IMR-90 (cell line): ENCODE results near the gene STAC2. TPM values are rescaled to one million over a fixed set of nuclear protein-coding genes. Genes with fewer than 3 reads are reported as not detected.

Experiments used
- ATAC-seq: fragments of 200-7000 bp; cut with Tn5 transposase; 2 replicates; pipeline ENCODE4 v1.9.1; 2020; ENCODE audit warnings: low read depth, mild to moderate bottlenecking, moderate library complexity
- BruUV-seq: library from RNA; stranded (reverse); fragments of 400-500 nt; replicated peaks from 2 replicates; lab custom pipeline; 2021; lab: Mats Ljungman, UMichigan
- CTCF ChIA-PET: fragments of 300-600 bp; formaldehyde crosslinking; extraction: SDS; loops from one replicate; lab custom pipeline; 2021; ENCODE audit warnings: antibody characterized with exemption; lab: Yijun Ruan, JAX
- POLR2A ChIA-PET: fragments of 300-600 bp; sonication (Branson Sonifier 250); formaldehyde crosslinking; loops from one replicate; lab custom pipeline; 2022; ENCODE audit warnings: antibody characterized with exemption; ENCODE audit not compliant: unreplicated experiment; lab: Charles Lee
- DNase-seq: peaks from one replicate; pipeline ENCODE4 v3.0.0; 2013
- H2AFZ ChIP-seq: replicated peaks from 2 replicates; pipeline ENCODE3; 2013; ENCODE audit warnings: low read length, mild to moderate bottlenecking; ENCODE audit not compliant: poor library complexity
- H2AK5ac ChIP-seq: 2 replicates; pipeline ENCODE4 v1.6.1; 2013; ENCODE audit warnings: low read depth, low read length, inconsistent platforms
- H2AK9ac ChIP-seq: replicated peaks from 2 replicates; pipeline ENCODE3; 2013; ENCODE audit warnings: mild to moderate bottlenecking, low read depth, low read length, moderate library complexity; ENCODE audit not compliant: poor library complexity
- H2BK120ac ChIP-seq: 2 replicates; pipeline ENCODE4 v1.6.1; 2013; ENCODE audit warnings: low read depth, low read length, inconsistent platforms
- H2BK15ac ChIP-seq: 3 replicates; pipeline ENCODE4 v1.6.1; 2013; ENCODE audit warnings: low read depth, low read length, inconsistent platforms
- H2BK20ac ChIP-seq: 2 replicates; pipeline ENCODE4 v1.6.1; 2013; ENCODE audit warnings: low read depth, mild to moderate bottlenecking, inconsistent platforms, low read length, moderate library complexity
- H2BK5ac ChIP-seq: 2 replicates; pipeline ENCODE4 v1.6.1; 2013; ENCODE audit warnings: mild to moderate bottlenecking, low read depth, low read length, inconsistent platforms; ENCODE audit not compliant: poor library complexity, severe bottlenecking
- H3K14ac ChIP-seq: replicated peaks from 2 replicates; pipeline ENCODE4 v1.6.1; 2013; ENCODE audit warnings: low read depth, low read length, inconsistent platforms
- H3K18ac ChIP-seq: 2 replicates; pipeline ENCODE4 v1.6.1; 2013; ENCODE audit warnings: low read depth, low read length, control low read depth
- H3K23ac ChIP-seq: 2 replicates; pipeline ENCODE4 v1.6.1; 2013; ENCODE audit warnings: low read depth, low read length, inconsistent platforms
- H3K27ac ChIP-seq: 2 replicates; pipeline ENCODE4 v1.5.1; 2013; ENCODE audit warnings: mild to moderate bottlenecking, control low read depth, low read length; ENCODE audit not compliant: insufficient read depth
- H3K27me3 ChIP-seq: 2 replicates; pipeline ENCODE4 v1.6.1; 2013; ENCODE audit warnings: low read length; ENCODE audit not compliant: control insufficient read depth, insufficient read depth
- H3K36me3 ChIP-seq: 2 replicates; pipeline ENCODE4 v1.6.1; 2013; ENCODE audit warnings: low read length, mixed read lengths; ENCODE audit not compliant: control insufficient read depth, insufficient read depth
- H3K4ac ChIP-seq: 2 replicates; pipeline ENCODE4 v1.6.1; 2013; ENCODE audit warnings: low read depth, low read length, inconsistent platforms
- H3K4me1 ChIP-seq: 2 replicates; pipeline ENCODE4 v1.6.1; 2013; ENCODE audit warnings: low read length, mixed read lengths; ENCODE audit not compliant: control insufficient read depth, insufficient read depth
- H3K4me2 ChIP-seq: 2 replicates; pipeline ENCODE4 v1.6.1; 2013; ENCODE audit warnings: low read depth, mild to moderate bottlenecking, control low read depth, low read length, moderate library complexity
- H3K4me3 ChIP-seq: 2 replicates; pipeline ENCODE4 v1.5.1; 2013; ENCODE audit warnings: low read depth, mild to moderate bottlenecking, control low read depth, low read length, moderate library complexity; ENCODE audit not compliant: insufficient read depth
- H3K56ac ChIP-seq: 2 replicates; pipeline ENCODE4 v1.6.1; 2013; ENCODE audit warnings: low read length, inconsistent platforms; ENCODE audit not compliant: insufficient read depth; ENCODE audit errors: extremely low read depth
- H3K79me1 ChIP-seq, 2 experiments: 2 replicates each; pipeline ENCODE4 v1.6.1; 2013; ENCODE audit warnings: low read length in 2 of 2, inconsistent platforms in 1 of 2, low read depth in 1 of 2
- H3K9ac ChIP-seq: 2 replicates; pipeline ENCODE4 v1.6.1; 2013; ENCODE audit warnings: low read depth, low read length, control low read depth
- H3K9me1 ChIP-seq: 2 replicates; pipeline ENCODE4 v1.6.1; 2013; ENCODE audit warnings: low read length, inconsistent platforms; ENCODE audit not compliant: insufficient read depth
- H3K9me3 ChIP-seq: 2 replicates; pipeline ENCODE4 v1.6.1; 2013; ENCODE audit warnings: low read length; ENCODE audit not compliant: control insufficient read depth, insufficient read depth
- H4K20me1 ChIP-seq: 2 replicates; pipeline ENCODE4 v1.6.1; 2013; ENCODE audit warnings: low read length, inconsistent platforms; ENCODE audit not compliant: insufficient read depth
- H4K5ac ChIP-seq: 2 replicates; pipeline ENCODE4 v1.6.1; 2013; ENCODE audit warnings: mild to moderate bottlenecking, low read depth, low read length, control low read depth
- H4K8ac ChIP-seq, 2 experiments: 2 replicates each; pipeline ENCODE4 v1.6.1; 2013; ENCODE audit warnings: low read depth in 2 of 2, low read length in 2 of 2, control low read depth in 1 of 2, inconsistent platforms in 1 of 2
- H4K91ac ChIP-seq: 2 replicates; pipeline ENCODE4 v1.6.1; 2013; ENCODE audit warnings: low read depth, low read length, inconsistent platforms; ENCODE audit not compliant: insufficient read depth
- BHLHE40 ChIP-seq: fragments of 150-350 bp; IDR thresholded peaks from 2 replicates; pipeline ENCODE4 v1.6.1; 2016; ENCODE audit warnings: mild to moderate bottlenecking, low read depth, low read length
- CEBPB ChIP-seq: IDR thresholded peaks from 2 replicates; pipeline ENCODE4 v1.6.1; 2012; ENCODE audit warnings: low read depth, low read length, improper control_type of control experiment
- CHD1 ChIP-seq: IDR thresholded peaks from 2 replicates; pipeline ENCODE4 v1.6.1; 2012; ENCODE audit warnings: low read depth, low read length, improper control_type of control experiment
- CTCF ChIP-seq: conservative IDR thresholded peaks from 2 replicates; pipeline ENCODE4 v1.5.1; 2012; ENCODE audit warnings: mild to moderate bottlenecking, low read depth, low read length, improper control_type of control experiment
- ELK1 ChIP-seq: fragments of 150-350 bp; IDR thresholded peaks from 2 replicates; pipeline ENCODE4 v1.6.1; 2016; ENCODE audit warnings: low read depth, mild to moderate bottlenecking, low read length, moderate library complexity, borderline replicate concordance
- FOS ChIP-seq: fragments of 150-350 bp; IDR thresholded peaks from 2 replicates; pipeline ENCODE4 v1.6.1; 2016; ENCODE audit warnings: low read depth, low read length
- MAFK ChIP-seq: IDR thresholded peaks from 2 replicates; pipeline ENCODE4 v1.6.1; 2012; ENCODE audit warnings: low read depth, low read length, improper control_type of control experiment
- MAZ ChIP-seq: IDR thresholded peaks from 2 replicates; pipeline ENCODE4 v1.6.1; 2012; ENCODE audit warnings: low read depth, mild to moderate bottlenecking, low read length, improper control_type of control experiment, moderate library complexity, borderline replicate concordance
- MXI1 ChIP-seq: IDR thresholded peaks from 2 replicates; pipeline ENCODE4 v1.6.1; 2012; ENCODE audit warnings: low read depth, mild to moderate bottlenecking, low read length, moderate library complexity, borderline replicate concordance
- NFE2L2 ChIP-seq: fragments of 150-350 bp; IDR thresholded peaks from 2 replicates; pipeline ENCODE4 v1.6.1; 2016; ENCODE audit warnings: low read depth, mild to moderate bottlenecking, low read length
- POLR2A ChIP-seq: IDR thresholded peaks from 2 replicates; pipeline ENCODE4 v1.6.1; 2012; ENCODE audit warnings: mild to moderate bottlenecking, low read depth, low read length
- RAD21 ChIP-seq: IDR thresholded peaks from 2 replicates; pipeline ENCODE4 v1.6.1; 2012; ENCODE audit warnings: low read length, improper control_type of control experiment
- RCOR1 ChIP-seq: IDR thresholded peaks from 2 replicates; pipeline ENCODE4 v1.6.1; 2012; ENCODE audit warnings: mild to moderate bottlenecking, low read length, improper control_type of control experiment; ENCODE audit not compliant: insufficient replicate concordance
- RFX5 ChIP-seq: IDR thresholded peaks from 2 replicates; pipeline ENCODE4 v1.8.0; 2012; ENCODE audit warnings: low read depth, mild to moderate bottlenecking, low read length, moderate library complexity
- SMC3 ChIP-seq: fragments of 150-350 bp; IDR thresholded peaks from 2 replicates; pipeline ENCODE4 v1.6.1; 2016; ENCODE audit warnings: low read depth, mild to moderate bottlenecking, antibody characterized with exemption, low read length, moderate library complexity
- USF2 ChIP-seq: fragments of 150-350 bp; IDR thresholded peaks from 2 replicates; pipeline ENCODE4 v1.6.1; 2017; ENCODE audit warnings: mild to moderate bottlenecking, antibody characterized with exemption, low read length, low read depth
- WGBS, 2 experiments: methylation state at CpG; one replicate each; pipeline versions ENCODE4 v1.1.5 to v1.1.7; 2013; ENCODE audit warnings: missing lambda C conversion rate in 2 of 2; ENCODE audit not compliant: insufficient read length in 1 of 2; ENCODE audit errors: extremely low coverage in 2 of 2; 5-methylcytosine and 5-hydroxymethylcytosine counted together
- dilution Hi-C: fragments of 300-500 bp; cut with HindIII; formaldehyde crosslinking; loops from one replicate; pipeline ENCODE4 v1.14.3; 2018; ENCODE audit warnings: low sequenced_read_pairs; ENCODE audit not compliant: unreplicated experiment
- in situ Hi-C: fragments of 300-500 bp; cut with MboI; formaldehyde crosslinking; loops from 3 replicates; pipeline ENCODE4 v1.14.3; 2019; ENCODE audit warnings: low sequenced_read_pairs, inconsistent platforms, mixed read lengths
- intact Hi-C: fragments of 100-400 bp; cut with micrococcal nuclease; formaldehyde crosslinking; loops from 2 replicates; pipeline ENCODE4 v1.10.0; 2022
- polyA plus RNA-seq, 3 experiments: library from polyadenylated mRNA; depleted of rRNA; stranded (reverse); fragments of >200 nt; gene quantifications; 2 replicates each; pipeline ENCODE4 v1.2.3, GENCODE V29; 2012; ENCODE audit warnings: low replicate concordance in 1 of 3
- total RNA-seq: library from RNA; depleted of rRNA; stranded (reverse); fragments of >200 nt; gene quantifications from 2 replicates; pipeline ENCODE4 v1.2.3, GENCODE V29; 2012

Gene STAC2
- total and polyA plus RNA-seq, 2 of the 4 experiments (the other 2 are of a cell fraction): 0.02 TPM; not detected in 1

GRCh38 chr17:39170109-39170508 lies 55.6 kb downstream of the STAC2 start:
- Histone ChIP-seq H3K36me3 (peaks cover 1% of the 10 kb centered on the region; the same call in 1 of the 2 replicates), H4K5ac (no peak overlapping the region), H3K4ac (no peak overlapping the region), H3K4me2 (no peak overlapping the region), H2AK5ac (no peak overlapping the region), H3K14ac (no peak overlapping the region), H3K23ac (no peak overlapping the region), H3K9me3 (no peaks in the 10 kb centered on the region), H3K4me1 (peaks cover 3% of the 10 kb centered on the region; the same call in 1 of the 2 replicates), H2BK15ac (no peak overlapping the region), H2BK120ac (no peak overlapping the region), H3K9ac (no peak overlapping the region), H3K79me1 (no peaks in the 10 kb centered on the region), H3K27ac (no peak overlapping the region), H4K91ac (no peak overlapping the region), H2AK9ac (no peak overlapping the region), H2BK5ac (no peak overlapping the region), H3K18ac (no peak overlapping the region), H3K4me3 (no peak overlapping the region), H4K20me1 (0 out of 2 replicates have a peak, but pooled peaks cover 4% of the 10 kb centered on the region), H2BK20ac (no peak overlapping the region), H3K56ac (no peak overlapping the region), H3K27me3 (peaks cover 24% of the 10 kb centered on the region), H3K9me1 (peaks cover 4% of the 10 kb centered on the region; the same call in 1 of the 2 replicates), H2AFZ (no peak overlapping the region), H4K8ac (no peak overlapping the region)
- no CpG with 5 or more reads among the region's 4 CpGs for WGBS, 2 experiments
- dilution Hi-C loops (no loop called here), intact Hi-C loops (no loop called here), in situ Hi-C loops (no loop called here)
- no TSS peak for BruUV-seq
- TF ChIP-seq BHLHE40: no peak
- no peak for TF ChIP-seq RAD21
- TF ChIP-seq SMC3: no peak
- no peak for TF ChIP-seq ELK1
- TF ChIP-seq RCOR1: no peak
- TF ChIP-seq CEBPB: no peak
- TF ChIP-seq MAFK: no peak
- TF ChIP-seq CHD1: no peak
- TF ChIP-seq USF2: no peak
- TF ChIP-seq RFX5: no peak
- no peak for TF ChIP-seq NFE2L2
- no peak for TF ChIP-seq CTCF
- no peak for TF ChIP-seq MAZ
- no peak for TF ChIP-seq FOS
- TF ChIP-seq MXI1: no peak
- TF ChIP-seq POLR2A: no peak
- no peak for DNase-seq
- POLR2A ChIA-PET: no interaction called here
- CTCF ChIA-PET: no interaction called here
- ATAC-seq: no peak
